Activated CD4-positive, alpha-beta T cell treated with anti-CD3 and anti-CD28 coated beads, Interleukin-2, Interleukin-4, amounts not matched to agents 100 ng/mL and 50 ng/mL, durations not matched to agents 16 hours and 8 hours (primary cell): Measurements from ENCODE around the gene ZFC3H1.
A peak's percentile ranks its signal among the peaks of the same experiment; 100 is the strongest.

Experiments
- DNase-seq: peaks from one replicate; pipeline ENCODE4 v3.0.0-alpha.2; 2020; ENCODE audit warnings: low spot score

Gene ZFC3H1

DNA sequence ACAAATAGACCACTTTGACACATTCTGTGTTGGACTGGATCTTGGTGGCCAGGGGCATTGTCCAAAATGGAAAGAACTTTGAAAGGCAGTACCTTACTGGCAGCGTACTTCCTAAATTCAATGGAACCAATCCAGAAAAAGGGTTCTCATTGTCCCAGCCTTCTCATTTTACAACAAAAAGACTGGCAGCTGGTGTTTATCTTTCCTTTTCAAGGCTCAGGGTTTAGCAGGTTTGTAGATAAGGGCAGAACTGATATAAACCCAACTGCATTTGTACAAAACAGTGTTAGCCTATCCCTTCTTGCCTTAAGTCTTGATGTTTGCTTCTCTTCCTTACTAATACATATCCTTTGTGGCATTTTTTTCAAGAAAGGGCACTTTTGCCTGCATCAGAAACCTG is 8.2 kb upstream of the ZFC3H1 start:
- DNase-seq, result no peak

DNA sequence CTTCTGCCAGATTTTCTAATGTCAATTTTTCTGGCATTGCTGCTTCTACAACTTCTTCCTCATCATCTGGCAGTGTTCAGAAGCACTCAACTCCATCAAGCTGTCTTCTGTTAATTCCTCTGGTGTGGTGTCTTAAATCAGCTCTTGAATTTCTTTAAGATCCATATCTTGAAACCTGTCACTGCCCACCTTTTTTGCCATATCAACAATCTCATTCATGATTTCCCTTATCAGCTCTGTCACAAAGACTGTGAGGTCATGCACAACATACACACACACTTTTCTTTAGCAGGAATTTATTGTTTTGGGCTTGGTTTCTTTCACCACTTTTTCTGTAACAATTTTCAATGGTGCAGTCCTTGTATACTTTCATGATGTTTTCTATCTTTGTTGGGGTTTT is 7.7 kb upstream of the ZFC3H1 start:
- DNase-seq, result no peak

DNA sequence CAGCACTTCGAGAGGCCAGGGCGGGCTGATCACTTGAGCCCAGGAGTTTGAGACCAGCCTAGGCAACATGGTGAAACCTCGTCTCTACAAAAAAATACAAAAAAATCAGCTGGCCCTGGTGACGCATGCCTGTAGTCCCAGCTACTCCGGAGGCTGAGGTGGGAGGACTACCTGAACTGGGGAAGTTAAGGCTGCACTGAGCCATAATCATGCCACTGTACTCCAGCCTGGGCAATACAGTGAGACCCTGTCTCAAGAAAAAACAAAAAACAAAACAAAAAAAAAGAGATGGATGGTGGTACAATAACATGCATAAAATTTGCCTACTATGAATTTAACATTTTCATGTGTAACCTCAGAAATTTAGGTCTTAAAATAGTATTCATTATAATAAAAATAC is 2.6 kb upstream of the ZFC3H1 start:
- no peak for DNase-seq

DNA sequence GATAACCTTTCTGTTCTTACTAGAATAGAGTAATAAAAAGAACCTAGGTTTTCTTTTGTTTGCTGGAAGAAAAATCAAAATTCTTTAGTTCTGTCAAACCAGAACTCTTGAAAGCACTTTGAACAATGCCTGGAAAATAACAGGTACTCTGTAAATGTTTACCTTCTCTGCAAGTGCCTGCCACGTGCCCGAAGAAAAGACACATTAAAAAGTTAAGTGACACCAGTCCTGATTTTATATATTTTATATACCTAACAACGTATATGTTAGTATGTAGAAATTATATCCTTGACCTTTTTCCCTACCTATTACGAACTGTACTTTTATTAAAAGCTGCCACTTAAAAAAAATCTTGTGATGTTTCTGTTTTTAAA is 1.4 kb upstream of the ZFC3H1 start:
- no peak for DNase-seq

DNA sequence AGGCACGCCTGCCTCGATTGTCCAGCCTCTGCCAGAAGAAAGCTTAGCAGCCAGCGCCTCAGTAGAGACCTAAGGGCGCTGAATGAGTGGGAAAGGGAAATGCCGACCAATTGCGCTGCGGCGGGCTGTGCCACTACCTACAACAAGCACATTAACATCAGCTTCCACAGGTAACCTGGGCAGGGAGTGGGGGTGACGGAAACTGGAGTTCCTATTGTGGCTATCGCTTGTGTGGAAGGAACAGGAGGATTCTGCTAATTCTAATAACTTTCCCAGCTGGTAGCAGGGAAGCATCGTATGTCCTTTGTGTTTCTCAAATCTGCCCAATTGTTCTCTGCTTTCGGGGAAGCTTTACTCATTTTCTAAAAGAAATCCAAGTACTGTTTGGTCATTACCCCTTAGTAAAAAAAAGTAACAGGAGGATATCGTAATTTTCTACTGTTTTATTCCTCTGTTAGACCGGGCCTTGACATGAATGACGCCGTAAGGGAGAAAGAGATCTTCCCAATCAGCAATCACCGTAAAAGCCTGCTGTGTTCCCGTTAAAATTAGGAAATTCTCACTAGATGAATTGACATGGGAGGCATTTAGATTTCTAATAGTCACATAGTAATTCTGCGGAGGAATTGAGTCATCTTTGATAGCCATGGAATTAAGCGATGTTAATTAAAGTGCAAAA is 902 bp upstream of the ZFC3H1 start:
- no peak for DNase-seq

DNA sequence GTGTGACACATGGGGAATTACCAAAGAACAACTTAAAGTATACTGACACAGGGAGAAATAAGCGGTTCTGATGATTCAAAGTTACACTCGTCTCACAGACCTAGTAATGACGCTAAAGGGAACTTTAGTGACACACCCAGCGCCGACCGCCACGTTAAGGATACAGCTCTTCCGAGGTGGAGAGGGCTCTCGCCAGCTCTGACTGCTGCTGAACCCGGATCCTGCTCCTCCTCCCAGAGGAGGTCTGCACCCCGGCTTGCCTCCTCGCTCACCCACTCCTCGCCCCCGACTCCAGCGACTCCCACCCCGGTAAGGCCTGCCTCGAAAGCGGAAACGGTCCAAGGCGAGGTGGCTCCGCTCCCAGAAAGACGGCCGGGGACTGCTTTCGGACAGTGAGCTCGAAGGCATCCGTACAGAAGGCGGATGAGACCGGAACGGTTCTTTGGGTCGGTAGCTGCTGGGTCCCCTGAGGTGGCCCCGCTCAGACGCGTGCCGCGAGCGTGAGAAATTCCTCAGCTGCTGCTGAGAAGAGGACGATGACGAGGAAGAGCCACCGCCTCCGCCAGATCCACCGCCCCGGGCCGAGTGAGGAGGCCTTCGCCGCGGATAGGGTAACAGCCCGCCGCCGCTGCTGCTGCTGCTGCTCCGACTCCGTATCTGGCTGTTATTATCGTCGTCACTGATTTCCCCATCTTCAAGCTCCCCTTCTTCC is 643 bp downstream of the ZFC3H1 start:
- DNase-seq, result peak; percentile 78

DNA sequence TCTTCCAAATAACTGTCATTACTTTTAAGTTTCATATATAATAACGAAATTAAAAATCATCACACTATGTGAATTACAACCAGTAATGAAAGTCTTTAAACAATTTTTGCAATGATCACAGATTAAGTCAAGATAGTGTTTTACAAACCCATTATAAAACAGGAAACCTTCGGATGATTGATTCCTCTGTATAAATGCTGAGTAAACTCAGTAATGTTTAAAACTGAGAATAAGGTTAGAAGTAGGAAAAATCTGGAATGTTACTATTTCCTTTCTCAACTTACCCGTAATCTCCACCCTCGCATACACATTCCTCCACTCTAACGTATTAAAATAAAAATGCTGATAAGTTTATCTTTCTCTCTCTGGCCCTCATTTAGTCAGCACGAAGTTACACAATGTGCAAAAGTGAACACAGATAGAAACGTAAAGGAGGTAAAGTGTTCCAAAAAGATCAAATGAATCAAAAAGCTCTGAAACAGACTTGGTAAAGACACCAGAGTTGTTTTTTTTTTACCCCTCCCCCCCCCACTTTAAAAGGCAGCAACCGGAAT is 1.6 kb downstream of the ZFC3H1 start:
- no peak for DNase-seq

DNA sequence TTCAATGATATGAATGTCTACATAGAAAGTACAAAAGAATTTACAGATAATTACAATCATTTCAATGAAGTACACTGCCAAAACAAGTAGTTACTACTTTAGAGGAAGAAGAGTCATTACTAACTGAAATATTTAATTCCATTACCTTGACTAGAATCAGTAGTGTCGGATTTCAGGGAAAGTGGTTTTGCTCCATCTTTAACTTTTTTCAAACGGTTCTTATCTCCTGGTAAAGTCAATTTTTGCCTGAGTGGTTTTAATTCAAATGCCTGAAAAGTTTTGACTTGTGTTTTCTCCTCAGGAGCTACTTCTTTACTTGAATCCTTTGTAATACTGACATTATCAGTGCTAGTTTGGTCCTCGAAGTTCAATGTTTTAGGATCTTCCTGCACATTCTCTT is 6.9 kb downstream of the ZFC3H1 start:
- no peak for DNase-seq

DNA sequence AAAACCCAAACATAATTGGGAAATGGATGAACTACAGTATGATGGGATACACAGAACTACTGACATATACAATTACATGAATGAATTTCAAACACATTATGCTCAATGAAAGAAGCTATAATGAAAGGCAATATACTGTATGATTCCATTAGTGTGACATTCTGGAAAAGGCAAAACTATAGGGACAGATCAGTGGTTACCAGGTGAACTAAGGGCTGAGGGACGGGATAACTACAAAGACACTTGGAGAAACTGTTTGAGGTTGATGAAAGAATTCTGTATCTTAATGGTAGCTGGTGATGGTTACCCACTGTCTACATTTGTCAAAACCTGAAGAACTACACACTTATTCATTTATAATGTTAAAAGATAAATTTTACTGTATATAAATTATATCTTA is 7.7 kb downstream of the ZFC3H1 start:
- no peak for DNase-seq

DNA sequence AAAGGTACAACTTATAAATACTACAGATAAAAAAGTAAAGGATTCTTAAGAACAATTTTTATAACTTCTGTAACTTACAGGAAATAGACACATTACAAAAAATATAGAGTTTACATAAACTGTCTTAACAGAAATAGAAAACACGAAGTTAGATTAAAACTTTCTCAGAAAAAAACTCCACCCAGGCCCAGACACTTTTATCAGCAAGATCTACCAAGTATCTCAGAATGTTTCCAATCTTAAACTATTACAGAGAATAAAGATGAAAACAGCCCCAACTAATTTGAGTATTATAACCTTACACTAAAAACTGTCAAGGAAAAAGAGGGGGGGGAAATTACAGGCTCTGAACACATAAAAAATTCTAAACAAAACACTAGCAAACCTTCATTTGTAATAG is 8.2 kb downstream of the ZFC3H1 start:
- no peak for DNase-seq

DNA sequence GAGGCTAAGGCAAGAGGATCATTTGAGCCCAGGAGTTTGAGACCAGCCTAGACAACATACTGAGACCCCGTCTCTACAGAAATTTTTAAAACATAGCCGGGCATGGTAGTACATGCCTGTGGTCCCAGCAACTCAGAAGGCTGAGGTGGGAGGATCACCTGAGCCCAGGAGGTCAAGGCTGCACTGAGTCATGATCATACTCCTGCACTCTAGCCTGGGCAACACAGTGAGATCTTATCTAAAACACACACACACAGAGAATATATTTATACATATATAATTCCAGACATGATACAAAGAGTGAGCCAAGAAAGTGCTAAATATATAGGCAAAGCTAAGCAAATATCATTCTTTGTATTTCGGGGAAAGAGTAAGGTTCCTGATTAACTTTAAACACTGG is 9.4 kb downstream of the ZFC3H1 start:
- no peak for DNase-seq

DNA sequence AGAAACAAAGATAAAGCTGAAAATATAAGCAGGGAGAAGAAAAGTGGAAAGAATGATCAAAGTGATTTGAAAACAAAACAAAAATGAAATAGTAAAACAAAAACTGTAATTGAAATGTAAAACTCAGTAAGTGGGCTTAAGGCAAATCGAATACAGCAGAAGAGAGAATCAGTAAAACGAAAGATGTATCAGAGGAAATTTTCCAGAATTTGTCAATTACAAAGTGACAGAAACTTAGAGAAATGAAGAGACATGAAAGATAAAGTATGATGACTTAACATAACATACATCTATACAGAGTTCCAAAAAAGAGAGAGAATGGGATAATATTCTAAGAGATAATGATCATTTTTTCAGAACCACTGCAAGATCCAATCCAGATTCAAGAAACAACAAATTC is 10.5 kb downstream of the ZFC3H1 start:
- no peak for DNase-seq

DNA sequence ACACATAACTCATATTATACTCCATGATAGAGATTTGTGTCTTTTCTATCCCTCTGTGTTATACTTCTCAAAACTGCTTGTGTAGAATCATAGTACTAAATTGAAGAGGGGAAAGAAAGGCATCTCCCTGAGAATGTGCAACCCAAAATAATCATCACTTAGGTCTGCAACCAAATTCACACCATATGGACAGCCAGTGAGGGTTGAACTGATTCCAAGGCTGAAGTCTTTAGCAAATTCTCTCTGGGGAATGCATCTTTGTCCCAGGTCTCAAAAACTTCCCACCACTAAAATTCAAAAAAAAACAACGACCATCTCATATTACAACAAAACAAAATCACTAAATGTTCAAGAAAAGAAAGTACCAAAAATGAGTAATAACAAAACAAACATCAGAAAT is 11.0 kb downstream of the ZFC3H1 start:
- no peak for DNase-seq

DNA sequence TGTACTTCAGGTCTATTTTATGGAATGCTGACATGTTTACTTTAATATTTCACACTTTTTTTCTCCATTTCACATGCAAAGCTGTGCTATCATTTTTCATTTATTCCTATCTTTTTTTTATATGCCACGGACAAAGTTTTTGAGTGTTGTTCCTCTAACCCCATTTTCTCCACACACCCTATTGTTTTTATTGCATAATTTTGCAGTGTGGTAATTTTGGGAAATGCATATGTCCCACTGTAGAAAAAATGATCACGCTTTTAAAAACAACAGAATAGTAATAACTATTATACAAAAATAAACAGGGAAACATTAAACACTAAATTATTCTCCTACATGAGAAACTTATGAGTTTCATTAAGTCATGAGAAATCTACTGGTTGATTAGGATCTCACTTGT is 14.2 kb downstream of the ZFC3H1 start:
- DNase-seq, result no peak

DNA sequence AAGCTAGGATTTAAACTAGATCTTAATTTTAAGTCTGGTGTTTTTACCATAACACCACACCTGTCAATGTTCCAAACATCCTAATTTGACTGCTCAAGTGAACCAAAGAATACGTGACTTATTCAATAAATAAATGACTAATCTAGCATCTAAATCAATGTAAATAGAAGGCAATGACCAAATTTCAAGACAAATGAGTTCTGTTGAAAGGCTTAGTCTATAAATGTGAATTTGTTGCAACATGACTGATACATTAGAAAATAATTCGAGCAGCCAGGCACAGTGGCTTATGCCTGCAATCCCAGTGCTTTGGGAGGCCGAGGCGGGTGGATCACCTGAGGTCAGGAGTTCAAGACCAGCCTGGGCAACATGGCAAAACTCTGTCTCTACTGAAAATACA is 15.1 kb downstream of the ZFC3H1 start:
- no peak for DNase-seq

DNA sequence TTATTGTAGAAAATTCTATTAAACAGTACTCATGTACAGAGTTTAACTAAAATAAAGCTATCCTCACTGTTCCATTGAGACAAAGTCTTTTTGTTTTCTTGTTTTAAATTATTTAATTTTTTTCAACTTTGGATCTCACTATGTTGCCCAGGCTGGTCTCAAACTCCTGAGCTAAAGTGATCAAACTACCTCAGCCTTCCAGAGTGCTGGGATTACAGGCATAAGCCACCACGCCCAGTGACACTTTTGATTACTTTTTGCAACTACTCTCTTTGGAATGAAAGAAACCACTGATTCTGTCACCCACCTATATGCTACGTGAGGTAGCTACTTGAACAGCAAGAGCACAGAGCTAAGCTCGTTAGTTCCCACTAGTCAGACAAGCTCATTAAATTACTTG is 17.1 kb downstream of the ZFC3H1 start:
- no peak for DNase-seq

DNA sequence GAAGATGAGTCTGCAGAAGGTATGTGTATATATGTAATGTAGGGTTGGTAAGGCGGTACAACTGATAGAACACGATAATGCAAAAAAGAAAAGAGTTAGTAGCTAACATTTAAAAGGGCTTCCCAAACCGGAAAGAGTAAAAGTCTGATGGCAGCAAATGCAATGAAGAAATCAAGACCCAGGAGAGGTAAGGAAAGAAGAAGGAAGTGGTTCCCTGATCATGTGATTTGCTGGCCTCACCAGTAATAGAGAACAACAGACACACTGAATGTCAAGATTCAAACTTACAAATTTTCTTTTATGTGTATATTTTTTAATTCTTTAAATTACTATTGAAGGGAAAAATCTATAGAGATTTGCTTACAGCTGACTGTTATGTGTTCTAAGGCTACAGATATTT is 18.4 kb downstream of the ZFC3H1 start:
- no peak for DNase-seq

DNA sequence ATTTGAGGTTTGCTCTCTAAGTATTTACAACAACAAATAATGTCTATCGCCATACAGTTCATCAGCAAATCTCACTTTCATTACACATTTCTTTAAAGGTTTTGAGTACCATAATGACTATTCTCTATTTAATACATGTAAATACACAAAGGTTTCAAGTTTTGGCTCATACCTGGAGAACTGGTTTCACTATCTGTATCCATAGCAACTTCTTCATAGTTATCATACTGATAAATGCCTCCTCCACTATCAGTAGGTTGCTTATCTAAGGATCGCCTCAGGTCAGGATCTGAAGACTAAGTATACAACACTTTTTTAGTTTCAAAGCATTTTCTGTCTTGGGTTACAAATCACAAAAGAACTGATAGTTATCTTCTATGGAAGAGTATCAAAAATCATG is 21.4 kb downstream of the ZFC3H1 start:
- peak; percentile 55 for DNase-seq

DNA sequence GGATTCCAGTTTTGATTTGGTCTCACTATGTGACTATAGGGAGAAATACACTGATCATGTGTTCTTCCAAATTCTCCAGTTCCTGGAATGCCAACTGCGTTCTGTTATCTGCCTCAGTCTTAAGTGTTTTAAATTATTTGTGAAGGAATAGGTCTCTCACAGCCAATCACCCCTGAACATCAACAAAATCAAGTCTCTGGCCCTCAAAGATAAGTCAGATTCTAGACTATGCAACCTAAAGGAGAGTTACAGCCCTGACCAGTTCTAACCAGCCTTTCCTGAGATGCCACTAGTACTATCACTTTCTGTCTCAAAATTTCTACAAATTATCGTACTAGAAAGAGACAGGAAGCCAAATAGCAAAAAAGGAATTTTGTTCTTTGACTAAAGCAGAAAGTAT is 22.3 kb downstream of the ZFC3H1 start:
- no peak for DNase-seq

DNA sequence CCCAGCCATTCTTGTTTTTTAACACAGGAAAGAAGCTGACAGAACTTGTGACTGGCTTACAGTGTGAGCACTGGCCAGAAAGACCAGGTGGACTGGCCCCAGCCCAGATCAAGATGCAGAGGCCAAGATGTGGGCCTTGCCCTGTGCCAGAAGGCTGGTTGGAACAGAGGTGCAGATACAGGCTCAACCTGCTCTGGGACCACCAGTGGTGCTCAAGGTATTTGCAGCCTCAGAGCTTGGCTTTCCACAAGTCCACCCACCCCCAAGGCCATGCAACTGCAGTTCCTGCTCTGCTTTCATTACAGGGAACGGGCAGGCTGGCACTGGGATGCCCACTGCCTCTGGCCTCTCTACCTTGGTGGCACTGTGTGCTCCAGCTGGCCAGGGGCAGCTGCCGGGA is 23.3 kb downstream of the ZFC3H1 start:
- no peak for DNase-seq

DNA sequence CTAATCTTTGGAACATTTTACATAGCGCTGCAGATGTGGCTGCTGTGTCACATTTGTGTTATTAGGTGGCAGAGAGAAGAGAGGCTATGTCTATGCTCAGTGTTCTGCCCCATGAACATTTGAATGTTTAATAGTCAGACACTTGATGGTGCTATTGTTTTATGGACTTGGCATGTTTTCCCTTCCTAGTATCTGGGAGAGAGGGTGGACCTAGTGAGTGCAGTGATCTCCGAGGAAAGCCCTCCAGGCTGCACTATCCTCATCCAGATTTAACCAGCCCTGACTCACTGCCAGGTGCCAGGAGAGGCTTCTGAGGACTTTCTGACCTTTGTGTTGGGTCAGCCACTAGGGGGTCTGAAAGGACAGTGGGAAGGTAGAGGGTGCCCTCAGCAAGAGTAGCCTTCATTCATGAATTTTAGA is 24.3 kb downstream of the ZFC3H1 start:
- no peak for DNase-seq

DNA sequence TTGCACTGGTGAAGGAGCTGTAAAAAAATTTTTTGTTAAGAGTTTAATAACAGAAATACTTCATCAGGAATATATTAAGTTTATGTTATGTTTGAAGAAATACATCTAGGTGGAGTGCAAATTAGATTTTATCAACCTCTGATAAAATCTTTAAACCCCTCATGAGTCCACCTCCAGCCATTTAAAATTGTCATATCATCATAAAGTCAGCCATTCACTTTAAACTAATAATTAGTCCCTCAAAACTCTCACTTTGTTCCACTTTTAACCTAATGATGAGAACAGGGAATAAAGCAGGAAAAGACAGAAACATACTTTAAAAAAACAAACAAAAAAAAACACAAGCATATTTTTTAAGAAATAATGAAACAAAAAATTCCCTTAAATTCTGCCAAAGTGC is 25.1 kb downstream of the ZFC3H1 start:
- no peak for DNase-seq

DNA sequence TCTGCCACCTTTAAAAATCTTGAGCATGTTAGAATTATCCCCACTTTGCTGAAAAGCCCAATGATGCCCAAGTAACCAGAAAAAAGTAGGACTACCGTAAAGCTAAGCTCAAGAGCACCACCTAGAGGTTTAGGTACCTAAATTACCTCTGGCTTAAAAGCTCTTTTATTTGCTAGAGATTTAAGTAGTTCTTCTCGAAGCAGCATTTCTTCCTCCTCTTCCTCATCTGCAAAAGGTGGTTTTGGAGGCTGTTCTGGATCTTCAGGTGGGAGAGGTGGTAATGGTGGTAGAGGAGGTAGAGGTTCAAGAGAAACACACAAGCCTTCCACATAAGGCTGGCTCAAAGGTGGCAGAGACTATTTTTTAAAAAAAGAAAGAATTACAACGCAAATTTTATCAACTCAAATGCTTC is 26.9 kb downstream of the ZFC3H1 start:
- DNase-seq, result peak; percentile 49

DNA sequence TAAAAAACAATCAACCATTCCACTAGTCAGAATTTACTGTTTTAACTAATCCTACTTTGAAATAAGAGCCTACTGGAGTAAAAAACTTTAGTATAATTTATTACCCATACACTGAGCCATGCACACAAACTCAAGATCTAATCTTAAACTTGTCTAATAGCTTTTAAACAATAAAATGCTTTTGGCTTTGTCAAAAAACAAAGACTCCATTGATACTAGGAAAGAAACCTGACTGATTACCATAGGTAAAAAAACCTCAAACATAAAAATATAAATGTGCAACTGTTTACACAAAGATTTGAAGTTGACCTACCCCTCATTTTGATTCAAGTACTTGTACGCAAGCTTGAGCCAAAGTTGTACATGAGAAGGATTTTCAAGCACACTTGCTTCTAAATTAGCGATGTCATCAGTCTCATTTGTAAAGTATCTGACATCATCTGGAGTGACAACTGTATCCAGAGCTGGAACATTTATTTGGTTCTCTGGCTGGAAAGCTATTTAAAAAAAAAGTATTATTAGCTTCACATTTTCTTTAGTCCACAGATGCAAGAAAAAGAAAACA is 36.1 kb downstream of the ZFC3H1 start:
- no peak for DNase-seq
